ENCODE data around the gene LSP1. TPM values are rescaled to one million over a fixed set of nuclear protein-coding genes. Genes with fewer than 3 reads are reported as not detected.

LSP1 gene
- total RNA-seq, 1 experiment from 2014 or later, result not detected

GRCh38 chr11:1837171-1838076, 15.5 kb upstream of the LSP1 start:
- ChIA-PET POLR2A (ENCODE audit: low non-redundant PET) (no interaction called here), CTCF (interaction anchor here (2.6 kb wide), 1 partner anchor 314 kb away, joined by 7 read pairs; no protein-coding TSS in a partner anchor)
- H3K4me3 ChIP-seq (ENCODE audit: low read depth, low read length, poor library complexity, severe bottlenecking), result no peak overlapping the region
- H3K27ac ChIP-seq (ENCODE audit: low read depth, low read length, poor library complexity, severe bottlenecking), result no peak overlapping the region
- no TSS peak for BruUV-seq (replicated peaks)
- no peaks in the 10 kb centered on the region for H3K36me3 ChIP-seq (ENCODE audit: insufficient read depth, low read length, poor library complexity, severe bottlenecking)
- DNase-seq (ENCODE audit: low spot score), result peak; percentile 50
- no peaks in the 10 kb centered on the region for H3K9me3 ChIP-seq (ENCODE audit: low read depth, low read length, poor library complexity, severe bottlenecking)
- intact Hi-C loops (cut with micrococcal nuclease; ENCODE audit: unreplicated experiment), result loop anchor here (2.0 kb wide), 1 partner anchor 313 kb away; no protein-coding TSS in a partner anchor
- H3K4me1 ChIP-seq (ENCODE audit: insufficient read depth, low read length, poor library complexity, severe bottlenecking), result no peaks in the 10 kb centered on the region
- TF ChIP-seq EZH2 (IDR thresholded peaks at IDR 0.05; ENCODE audit: borderline replicate concordance, low read depth, low read length, poor library complexity, severe bottlenecking) (no peak), CTCF (conservative IDR thresholded peaks at IDR 0.05; ENCODE audit: low read depth, low read length) (peak; percentile 67)
- H3K27me3 ChIP-seq (replicated peaks; ENCODE audit: insufficient read depth, low read depth, low read length, poor library complexity), result no peaks in the 10 kb centered on the region

- no peaks in the 10 kb centered on the region for H3K9me3 ChIP-seq (ENCODE audit: low read depth, low read length, poor library complexity, severe bottlenecking)
- intact Hi-C loops (cut with micrococcal nuclease; ENCODE audit: unreplicated experiment), result no loop called here
- ChIA-PET POLR2A (ENCODE audit: low non-redundant PET) (no interaction called here), CTCF (no interaction called here)
- DNase-seq (ENCODE audit: low spot score), result no peak
- no peaks in the 10 kb centered on the region for H3K36me3 ChIP-seq (ENCODE audit: insufficient read depth, low read length, poor library complexity, severe bottlenecking)
- no TSS peak for BruUV-seq (replicated peaks)
- H3K27me3 ChIP-seq (replicated peaks; ENCODE audit: insufficient read depth, low read depth, low read length, poor library complexity), result no peaks in the 10 kb centered on the region
- no peak overlapping the region for H3K4me3 ChIP-seq (ENCODE audit: low read depth, low read length, poor library complexity, severe bottlenecking)
- TF ChIP-seq EZH2 (IDR thresholded peaks at IDR 0.05; ENCODE audit: borderline replicate concordance, low read depth, low read length, poor library complexity, severe bottlenecking) (no peak), CTCF (conservative IDR thresholded peaks at IDR 0.05; ENCODE audit: low read depth, low read length) (no peak)
- no peak overlapping the region for H3K27ac ChIP-seq (ENCODE audit: low read depth, low read length, poor library complexity, severe bottlenecking)
- no peaks in the 10 kb centered on the region for H3K4me1 ChIP-seq (ENCODE audit: insufficient read depth, low read length, poor library complexity, severe bottlenecking)
Observed at GRCh38 chr11:1838077-1838425, 14.8 kb upstream of the LSP1 start.

GRCh38 chr11:1838426-1839144, 14.3 kb upstream of the LSP1 start, which contains the start of gene TNNI2:
TSS of gene TNNI2 (plus strand) at chr11:1838981. CDS start at chr11:1839697, 716 bp downstream.
- ChIA-PET POLR2A (ENCODE audit: low non-redundant PET) (no interaction called here), CTCF (interaction anchor here (0.6 kb wide), 1 partner anchor 10 kb away, joined by 5 read pairs; no protein-coding TSS in a partner anchor)
- intact Hi-C loops (cut with micrococcal nuclease; ENCODE audit: unreplicated experiment), result no loop called here
- TF ChIP-seq CTCF (conservative IDR thresholded peaks at IDR 0.05; ENCODE audit: low read depth, low read length), result no peak
- no peak for TF ChIP-seq EZH2 (IDR thresholded peaks at IDR 0.05; ENCODE audit: borderline replicate concordance, low read depth, low read length, poor library complexity, severe bottlenecking)
- BruUV-seq (replicated peaks), result no TSS peak
- no peak within 1 kb of the TSS for H3K4me3 ChIP-seq (ENCODE audit: low read depth, low read length, poor library complexity, severe bottlenecking)
- H3K9me3 ChIP-seq (ENCODE audit: low read depth, low read length, poor library complexity, severe bottlenecking), result no peaks in the 10 kb centered on the region
- H3K27ac ChIP-seq (ENCODE audit: low read depth, low read length, poor library complexity, severe bottlenecking), result no peak within 1 kb of the TSS
- DNase-seq (ENCODE audit: low spot score), result no peak
- H3K36me3 ChIP-seq (ENCODE audit: insufficient read depth, low read length, poor library complexity, severe bottlenecking), result no peaks in the 10 kb centered on the region
- no peaks in the 10 kb centered on the region for H3K4me1 ChIP-seq (ENCODE audit: insufficient read depth, low read length, poor library complexity, severe bottlenecking)
- no peaks in the 10 kb centered on the region for H3K27me3 ChIP-seq (replicated peaks; ENCODE audit: insufficient read depth, low read depth, low read length, poor library complexity)

All from A673 (cell line).